Frontal cortex (tissue), 4 donors: Measurements from ENCODE around the gene CPEB4. TPM values are rescaled to one million over a fixed set of nuclear protein-coding genes. Genes with fewer than 3 reads are reported as not detected.

Experiments used
- DNase-seq, 2 donors: peaks; one replicate each; pipeline ENCODE4 v3.0.0; 2012; ENCODE audit warnings: low spot score in 2 of 2
- FAIRE-seq: peaks from 2 replicates; lab custom pipeline; 2012; peaks lifted over from hg19 to GRCh38; lab: Jason Lieb, UNC
- total RNA-seq: library from RNA; depleted of rRNA; stranded (reverse); fragments of >200 nt; gene quantifications from one replicate; pipeline ENCODE4 v1.2.3, GENCODE V29; 2014
- donor health status: control.
- donor health status: control.
- donor health status: control.

CPEB4 gene
- total RNA-seq, 1 donor from 2014 or later, result 76.2 TPM

GRCh38 chr5:174010365-174010764 lies 122.2 kb downstream of the CPEB4 start:
- FAIRE-seq (no peak), DNase-seq (no peak)

- DNase-seq (no peak), FAIRE-seq (no peak)
Measured at GRCh38 chr5:174011441-174011840, 123.3 kb downstream of the CPEB4 start.

Other genes with a start within 250 kb of the CPEB4 start
- 0.41 TPM for gene C5orf47, start 100.8 kb downstream of the CPEB4 start, total RNA-seq
- 942 TPM for gene NSG2, start 157.4 kb downstream of the CPEB4 start, total RNA-seq